Measurements from ENCODE around the gene RIN3.
"Not testable (repeated sequence)": the region's sequence is repeated elsewhere in the genome, so short reads cannot be mapped to it uniquely, and the experiment has no call there.

DNA sequence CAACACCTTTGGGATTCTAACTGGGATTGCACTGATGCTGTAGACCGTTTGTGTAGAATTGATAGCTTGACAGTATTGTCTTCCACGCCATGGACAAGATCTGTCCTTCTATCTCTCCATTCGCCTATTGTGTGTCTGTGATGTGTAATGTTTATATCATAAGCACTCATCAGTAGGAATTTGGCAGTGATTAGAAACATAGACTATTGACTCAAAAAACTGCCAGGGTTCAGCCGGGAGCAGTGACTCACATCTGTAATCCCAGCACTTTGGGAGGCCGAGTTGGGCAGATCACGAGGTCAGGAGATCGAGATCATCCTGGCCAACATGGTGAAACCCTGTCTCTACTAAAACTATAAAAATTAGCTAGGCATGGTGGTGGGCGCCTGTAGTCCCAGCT is 22.6 kb downstream of the RIN3 start:
- TF ChIP-seq, protein P1, sequence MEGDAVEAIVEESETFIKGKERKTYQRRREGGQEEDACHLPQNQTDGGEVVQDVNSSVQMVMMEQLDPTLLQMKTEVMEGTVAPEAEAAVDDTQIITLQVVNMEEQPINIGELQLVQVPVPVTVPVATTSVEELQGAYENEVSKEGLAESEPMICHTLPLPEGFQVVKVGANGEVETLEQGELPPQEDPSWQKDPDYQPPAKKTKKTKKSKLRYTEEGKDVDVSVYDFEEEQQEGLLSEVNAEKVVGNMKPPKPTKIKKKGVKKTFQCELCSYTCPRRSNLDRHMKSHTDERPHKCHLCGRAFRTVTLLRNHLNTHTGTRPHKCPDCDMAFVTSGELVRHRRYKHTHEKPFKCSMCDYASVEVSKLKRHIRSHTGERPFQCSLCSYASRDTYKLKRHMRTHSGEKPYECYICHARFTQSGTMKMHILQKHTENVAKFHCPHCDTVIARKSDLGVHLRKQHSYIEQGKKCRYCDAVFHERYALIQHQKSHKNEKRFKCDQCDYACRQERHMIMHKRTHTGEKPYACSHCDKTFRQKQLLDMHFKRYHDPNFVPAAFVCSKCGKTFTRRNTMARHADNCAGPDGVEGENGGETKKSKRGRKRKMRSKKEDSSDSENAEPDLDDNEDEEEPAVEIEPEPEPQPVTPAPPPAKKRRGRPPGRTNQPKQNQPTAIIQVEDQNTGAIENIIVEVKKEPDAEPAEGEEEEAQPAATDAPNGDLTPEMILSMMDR (IDR thresholded peaks at IDR 0.05; ENCODE audit: extremely low read depth in 1 of 2, insufficient read depth in 1 of 2, low read depth in 1 of 2, low read length in 2 of 2), result not testable (repeated sequence)
- not testable (repeated sequence) for TF ChIP-seq POLR2A (IDR thresholded peaks at IDR 0.05; ENCODE audit: low read depth, low read length)
